ENCODE measurements around the gene PTRHD1.

GRCh38 chr2:24779116-24779515 is 14.1 kb downstream of the PTRHD1 start:
- TF ChIP-seq CTCF (conservative IDR thresholded peaks at IDR 0.05; ENCODE audit: low read depth, low read length) (no peak), EZH2 (IDR thresholded peaks at IDR 0.05; ENCODE audit: borderline replicate concordance, low read depth, low read length, poor library complexity, severe bottlenecking) (no peak)
